ENCODE measurements around the gene DYRK1B. TPM values are rescaled to one million over a fixed set of nuclear protein-coding genes. Genes with fewer than 3 reads are reported as not detected.

The DYRK1B gene
- total RNA-seq, 4 donors from 2014 or later = 9.3 to 19.4 (median 15.4) TPM

- Histone ChIP-seq H3K4me3 (peak overlapping the region; percentile 69 to 81 (median 76)), H3K36me3 (peaks cover 0 to under 1% (median 0%) of the 10 kb centered on the region in 4 donors), H3K27me3 (no peaks in the 10 kb centered on the region), H3K4me1 (peaks cover 22 to 55% (median 50%) of the 10 kb centered on the region in 4 donors), H3K27ac (replicated peaks in 1 of 4) (peak overlapping the region; percentile 78 to 88 (median 86)), H3K9me3 (no peaks in the 10 kb centered on the region)
- TF ChIP-seq EP300 (IDR thresholded peaks at IDR 0.05) (no peak), POLR2AphosphoS5 (IDR thresholded peaks at IDR 0.05) (no peak), POLR2A (IDR thresholded peaks at IDR 0.05; ENCODE audit: low read depth) (no peak)
- TF ChIP-seq, protein P1, sequence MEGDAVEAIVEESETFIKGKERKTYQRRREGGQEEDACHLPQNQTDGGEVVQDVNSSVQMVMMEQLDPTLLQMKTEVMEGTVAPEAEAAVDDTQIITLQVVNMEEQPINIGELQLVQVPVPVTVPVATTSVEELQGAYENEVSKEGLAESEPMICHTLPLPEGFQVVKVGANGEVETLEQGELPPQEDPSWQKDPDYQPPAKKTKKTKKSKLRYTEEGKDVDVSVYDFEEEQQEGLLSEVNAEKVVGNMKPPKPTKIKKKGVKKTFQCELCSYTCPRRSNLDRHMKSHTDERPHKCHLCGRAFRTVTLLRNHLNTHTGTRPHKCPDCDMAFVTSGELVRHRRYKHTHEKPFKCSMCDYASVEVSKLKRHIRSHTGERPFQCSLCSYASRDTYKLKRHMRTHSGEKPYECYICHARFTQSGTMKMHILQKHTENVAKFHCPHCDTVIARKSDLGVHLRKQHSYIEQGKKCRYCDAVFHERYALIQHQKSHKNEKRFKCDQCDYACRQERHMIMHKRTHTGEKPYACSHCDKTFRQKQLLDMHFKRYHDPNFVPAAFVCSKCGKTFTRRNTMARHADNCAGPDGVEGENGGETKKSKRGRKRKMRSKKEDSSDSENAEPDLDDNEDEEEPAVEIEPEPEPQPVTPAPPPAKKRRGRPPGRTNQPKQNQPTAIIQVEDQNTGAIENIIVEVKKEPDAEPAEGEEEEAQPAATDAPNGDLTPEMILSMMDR (IDR thresholded peaks at IDR 0.05) = peak in 1 of 3 experiments; percentile 12
- intact Hi-C loops (cut with DNase I) = loop anchor here (2.0 to 10.0 kb wide), 2 partner anchors 53 to 301 kb away; partner anchors contain the start of gene EID2
- DNase-seq (ENCODE audit: extremely low spot score) = no peak
- WGBS = 5% methylated on average over 15 of the region's 17 CpGs
Measured at GRCh38 chr19:39845584-39845932, 11.6 kb upstream of the DYRK1B start.

- TF ChIP-seq POLR2AphosphoS5 (IDR thresholded peaks at IDR 0.05) = no peak
- TF ChIP-seq, protein P1 (IDR thresholded peaks at IDR 0.05) = no peak
- TF ChIP-seq EP300 (IDR thresholded peaks at IDR 0.05) = no peak
- no peak for TF ChIP-seq POLR2A (IDR thresholded peaks at IDR 0.05; ENCODE audit: low read depth)
- peaks cover 22 to 55% (median 50%) of the 10 kb centered on the region in 4 donors for H3K4me1 ChIP-seq
Measured at GRCh38 chr19:39845172-39845571, 11.2 kb upstream of the DYRK1B start.

DNA sequence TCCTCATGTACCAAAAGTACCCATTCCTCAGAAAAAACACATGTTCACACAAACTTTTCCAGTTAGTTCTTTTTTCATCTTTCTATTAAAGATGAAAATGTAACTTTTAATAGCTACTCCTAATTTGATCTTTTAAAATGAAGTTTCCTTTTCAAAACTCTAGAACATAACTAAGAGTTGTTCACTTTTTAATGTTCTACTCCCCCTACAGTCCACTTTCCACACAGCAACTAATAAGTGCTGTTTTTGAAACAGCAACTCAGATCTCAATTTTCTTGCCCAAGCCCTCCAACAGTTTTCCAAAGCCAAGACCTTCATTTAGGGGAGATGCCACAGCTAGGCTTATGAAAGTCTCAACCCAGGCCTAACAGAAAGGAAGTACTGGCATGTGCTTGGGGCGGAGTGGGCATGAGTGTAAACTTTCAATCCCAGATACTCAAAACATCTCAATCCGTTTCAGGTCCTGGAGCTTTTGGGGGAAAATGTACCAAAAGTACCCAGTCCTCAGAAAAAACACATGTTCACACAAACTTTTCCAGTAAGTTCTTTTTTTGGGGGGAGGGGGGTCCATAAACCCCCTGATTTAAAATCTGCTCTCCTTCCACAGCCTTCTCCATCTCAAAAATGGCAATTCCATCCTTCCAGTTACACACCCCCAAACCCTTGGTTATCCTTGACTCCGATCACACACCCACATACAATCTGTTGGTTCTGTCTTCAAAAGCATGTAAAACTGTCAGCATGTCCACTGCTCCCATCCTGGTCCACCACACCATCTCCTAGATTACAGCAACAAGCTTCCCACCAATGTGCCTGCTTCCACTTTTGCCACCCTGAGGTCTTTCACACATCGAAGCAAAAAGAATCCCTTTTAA is 10.2 kb upstream of the DYRK1B start:
- Histone ChIP-seq H3K27me3 (no peaks in the 10 kb centered on the region), H3K27ac (replicated peaks in 1 of 4) (no peak overlapping the region), H3K4me1 (peaks cover 22 to 55% (median 50%) of the 10 kb centered on the region in 4 donors), H3K36me3 (peaks cover 10 to 14% (median 13%) of the 10 kb centered on the region in 4 donors), H3K9me3 (no peaks in the 10 kb centered on the region), H3K4me3 (no peak overlapping the region)
- TF ChIP-seq, protein P1 (IDR thresholded peaks at IDR 0.05) = peak; percentile 48 to 72 (median 61)
- no peak for TF ChIP-seq POLR2AphosphoS5 (IDR thresholded peaks at IDR 0.05)
- 53% methylated on average over 4 of the region's 4 CpGs for WGBS
- intact Hi-C loops (cut with DNase I) = loop anchor here (2.0 to 10.0 kb wide), 2 partner anchors 51 to 299 kb away; partner anchors contain the start of gene EID2
- DNase-seq (ENCODE audit: extremely low spot score) = no peak

More at GRCh38 chr19:39845172-39845571, 11.2 kb upstream of the DYRK1B start:
- H3K27me3 ChIP-seq = no peaks in the 10 kb centered on the region
- intact Hi-C loops (cut with DNase I) = loop anchor here (2.0 to 10.0 kb wide), 2 partner anchors 52 to 300 kb away; partner anchors contain the start of gene EID2
- WGBS = 32% methylated on average over 5 of the region's 5 CpGs
- peaks cover 0 to 4% (median 3%) of the 10 kb centered on the region in 4 donors for H3K36me3 ChIP-seq
- H3K9me3 ChIP-seq = no peaks in the 10 kb centered on the region
- DNase-seq (ENCODE audit: extremely low spot score) = no peak
- peak overlapping the region in 2 of 4 donors; percentile 78 to 88 for H3K27ac ChIP-seq (replicated peaks in 1 of 4)
- H3K4me3 ChIP-seq = peak overlapping the region; percentile 69 to 81 (median 76)

GRCh38 chr19:39842693-39843435 is 8.9 kb upstream of the DYRK1B start:
- TF ChIP-seq EP300 (IDR thresholded peaks at IDR 0.05) = no peak
- no peak for TF ChIP-seq POLR2AphosphoS5 (IDR thresholded peaks at IDR 0.05)
- TF ChIP-seq, protein P1 (IDR thresholded peaks at IDR 0.05) = no peak
- no peak for TF ChIP-seq POLR2A (IDR thresholded peaks at IDR 0.05; ENCODE audit: low read depth)
- peaks cover 23 to 27% (median 26%) of the 10 kb centered on the region in 4 donors for H3K36me3 ChIP-seq
- H3K4me1 ChIP-seq = peaks cover 22 to 55% (median 50%) of the 10 kb centered on the region in 4 donors
- peak overlapping the region in 1 of 4 donors; percentile 30 for H3K27ac ChIP-seq (replicated peaks in 1 of 4)
- H3K9me3 ChIP-seq = no peaks in the 10 kb centered on the region
- no peaks in the 10 kb centered on the region for H3K27me3 ChIP-seq
- WGBS = 87% methylated on average over 7 of the region's 7 CpGs
- intact Hi-C loops (cut with DNase I) = loop anchor here (10.0 kb wide), 1 partner anchor 298 kb away; the partner anchor contains the start of gene EID2
- DNase-seq (ENCODE audit: extremely low spot score) = no peak
- H3K4me3 ChIP-seq = no peak overlapping the region
